ENCODE measurements around the gene U2SURP.

GRCh38 chr3:143071776-143072175 lies 70.4 kb downstream of the U2SURP start:
- TF ChIP-seq CTCF (IDR thresholded peaks at IDR 0.05) = no peak
- no peak for TF ChIP-seq POLR2A (IDR thresholded peaks at IDR 0.05)
